ENCODE results near the gene GRAP2. TPM values are rescaled to one million over a fixed set of nuclear protein-coding genes. Genes with fewer than 3 reads are reported as not detected.

Gene GRAP2
- total and polyA plus RNA-seq, 7 experiments from 2014 or later, result 55.2 to 156 (median 128) TPM

GRCh38 chr22:39939830-39940229 lies 38.9 kb downstream of the GRAP2 start:
- ChIA-PET CTCF (interaction anchor here (0.6 to 1.2 kb wide), 7 partner anchors 31 to 372 kb away, joined by 3 to 6 read pairs (median 4); no protein-coding TSS in a partner anchor), POLR2A (interaction anchor here (0.6 to 2.1 kb wide), 13 partner anchors 9 to 372 kb away, joined by 3 to 8 read pairs (median 3); no protein-coding TSS in a partner anchor)
- no peaks in the 10 kb centered on the region for H3K27me3 Mint-ChIP-seq

GRCh38 chr22:39940757-39941305 lies 39.9 kb downstream of the GRAP2 start:
- H3K4me1 Mint-ChIP-seq, result peaks cover 70 to 97% (median 93%) of the 10 kb centered on the region in 7 donors
- Histone ChIP-seq H3K36me3 (ENCODE audit: control insufficient read depth in 2 of 3, insufficient read depth in 3 of 3, low read length in 3 of 3) (no peaks in the 10 kb centered on the region), H3K9me3 (ENCODE audit: control insufficient read depth in 2 of 3, low read length in 3 of 3) (no peaks in the 10 kb centered on the region), H3K4me1 (ENCODE audit: control insufficient read depth in 2 of 2, insufficient read depth in 2 of 2, low read length in 2 of 2) (peaks cover 85 to 96% of the 10 kb centered on the region in 2 donors), H3K27me3 (ENCODE audit: control insufficient read depth in 2 of 2, insufficient read depth in 2 of 2, low read length in 2 of 2) (no peaks in the 10 kb centered on the region), H3K4me3 (ENCODE audit: low read length) (peak overlapping the region; percentile 32), H3K27ac (ENCODE audit: low read depth, low read length) (peak overlapping the region; percentile 79)
- DNase-seq (peak in 7 of 9 donors; percentile 56 to 81 (median 75)), ATAC-seq (peak; percentile 76)
- ChIA-PET POLR2A (no interaction called here), CTCF (interaction anchor here (1.0 to 2.6 kb wide), 2 partner anchors 84 to 102 kb away, joined by 3 to 23 read pairs; no protein-coding TSS in a partner anchor)
- peaks cover 0 to 1% (median 0%) of the 10 kb centered on the region in 11 donors for H3K9me3 Mint-ChIP-seq
- H3K27me3 Mint-ChIP-seq, result no peaks in the 10 kb centered on the region
- peak overlapping the region in 5 of 9 donors; percentile 80 to 99 (median 98) for H3K27ac Mint-ChIP-seq
- H3K36me3 Mint-ChIP-seq, result peaks cover 0 to 23% (median 0%) of the 10 kb centered on the region in 5 donors
- H3K4me3 Mint-ChIP-seq, result peak overlapping the region; percentile 39 to 84 (median 70)
- intact Hi-C loops (cut with micrococcal nuclease), result loop anchor here (1.0 to 10.0 kb wide), 18 partner anchors 10 to 408 kb away; partner anchors contain the start of genes ADSL (in 1 of the 2), GRAP2 (in 1 of the 2) and RPS19BP1 (in 1 of the 2)

More at GRCh38 chr22:39939830-39940229, 38.9 kb downstream of the GRAP2 start:
- H3K4me3 Mint-ChIP-seq, result peak overlapping the region; percentile 47 to 84 (median 70)
- peak overlapping the region in 6 of 9 donors; percentile 43 to 99 (median 97) for H3K27ac Mint-ChIP-seq
- Histone ChIP-seq H3K36me3 (ENCODE audit: control insufficient read depth in 2 of 3, insufficient read depth in 3 of 3, low read length in 3 of 3) (no peaks in the 10 kb centered on the region), H3K27ac (ENCODE audit: low read depth, low read length) (peak overlapping the region; percentile 79), H3K4me1 (ENCODE audit: control insufficient read depth in 2 of 2, insufficient read depth in 2 of 2, low read length in 2 of 2) (peaks cover 87 to 97% of the 10 kb centered on the region in 2 donors), H3K4me3 (ENCODE audit: low read length) (peak overlapping the region; percentile 32), H3K9me3 (ENCODE audit: control insufficient read depth in 2 of 3, low read length in 3 of 3) (no peaks in the 10 kb centered on the region), H3K27me3 (ENCODE audit: control insufficient read depth in 2 of 2, insufficient read depth in 2 of 2, low read length in 2 of 2) (no peaks in the 10 kb centered on the region)
- H3K4me1 Mint-ChIP-seq, result peaks cover 71 to 97% (median 94%) of the 10 kb centered on the region in 7 donors
- peaks cover 0 to 1% (median 0%) of the 10 kb centered on the region in 11 donors for H3K9me3 Mint-ChIP-seq
- intact Hi-C loops (cut with micrococcal nuclease), result loop anchor here (1.0 to 10.0 kb wide), 16 partner anchors 9 to 407 kb away; partner anchors contain the start of genes GRAP2 (in 2 of the 2), ADSL (in 1 of the 2) and RPS19BP1 (in 1 of the 2)
- DNase-seq, result no peak
- peaks cover 0 to 28% (median 0%) of the 10 kb centered on the region in 5 donors for H3K36me3 Mint-ChIP-seq
- ATAC-seq, result no peak

GRCh38 chr22:39941601-39942000 lies 40.7 kb downstream of the GRAP2 start:
- Mint-ChIP-seq H3K4me3 (peak overlapping the region in 4 of 10 donors; percentile 15 to 80 (median 34)), H3K36me3 (peaks cover 0 to 17% (median 0%) of the 10 kb centered on the region in 5 donors), H3K27me3 (no peaks in the 10 kb centered on the region), H3K9me3 (no peaks in the 10 kb centered on the region), H3K4me1 (peaks cover 69 to 97% (median 92%) of the 10 kb centered on the region in 7 donors), H3K27ac (peak overlapping the region in 6 of 9 donors; percentile 67 to 98 (median 94))
- no peak for ATAC-seq
- CTCF ChIA-PET, result interaction anchor here (0.7 to 2.6 kb wide), 9 partner anchors 9 to 407 kb away, joined by 3 to 23 read pairs (median 4); partner anchors contain the start of gene TMA7B
- Histone ChIP-seq H3K27ac (ENCODE audit: low read depth, low read length) (peak overlapping the region; percentile 79), H3K4me1 (ENCODE audit: control insufficient read depth in 2 of 2, insufficient read depth in 2 of 2, low read length in 2 of 2) (peaks cover 85 to 96% of the 10 kb centered on the region in 2 donors), H3K36me3 (ENCODE audit: control insufficient read depth in 2 of 3, insufficient read depth in 3 of 3, low read length in 3 of 3) (no peaks in the 10 kb centered on the region), H3K9me3 (ENCODE audit: control insufficient read depth in 2 of 3, low read length in 3 of 3) (no peaks in the 10 kb centered on the region), H3K4me3 (ENCODE audit: low read length) (no peak overlapping the region), H3K27me3 (ENCODE audit: control insufficient read depth in 2 of 2, insufficient read depth in 2 of 2, low read length in 2 of 2) (no peaks in the 10 kb centered on the region)
- intact Hi-C loops (cut with micrococcal nuclease), result loop anchor here (1.0 to 10.0 kb wide), 14 partner anchors 10 to 409 kb away; partner anchors contain the start of genes ADSL (in 1 of the 2) and RPS19BP1 (in 1 of the 2)
- POLR2A ChIA-PET, result interaction anchor here (1.0 to 2.5 kb wide), 7 partner anchors 9 to 406 kb away, joined by 3 to 18 read pairs (median 5); partner anchors contain the start of gene ADSL
- no peak for DNase-seq

DNA sequence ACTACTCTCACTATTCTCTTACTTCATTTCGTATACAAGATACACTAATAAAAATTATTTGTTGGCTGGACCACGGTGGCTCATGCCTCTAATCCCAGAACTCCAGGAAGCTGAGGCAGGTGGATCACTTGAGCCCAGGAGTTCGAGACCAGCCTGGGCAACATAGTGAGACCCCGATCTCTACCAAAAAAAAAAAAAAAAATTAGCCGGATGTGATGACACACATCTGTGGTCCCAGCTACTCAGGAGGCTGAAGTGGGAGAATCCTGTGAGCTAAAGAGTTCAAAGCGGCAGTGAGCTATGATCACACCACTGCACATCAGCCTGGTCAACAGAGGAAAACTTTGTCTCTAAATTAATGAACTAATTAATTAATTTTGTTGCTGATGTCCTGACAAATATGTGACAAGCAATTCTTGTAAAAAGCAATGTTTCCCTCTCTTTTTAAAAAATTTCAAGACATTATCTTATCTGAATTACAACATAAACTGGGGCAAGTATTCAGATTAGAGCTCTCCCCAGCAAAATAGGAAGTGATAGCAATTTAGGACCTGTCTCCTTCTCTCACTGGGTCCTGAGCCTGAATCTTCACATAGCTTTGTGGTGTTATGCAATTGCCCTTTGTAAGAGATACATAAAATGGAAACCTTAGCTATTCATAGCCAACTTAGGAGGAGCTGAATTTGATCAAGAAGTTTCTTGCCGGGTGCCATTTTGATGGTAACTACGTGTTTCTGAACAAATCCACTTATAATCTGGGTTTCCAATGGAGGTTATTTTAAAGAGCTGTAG lies 41.8 kb downstream of the GRAP2 start:
- Histone ChIP-seq H3K27ac (ENCODE audit: low read depth, low read length) (peak overlapping the region; percentile 79), H3K4me3 (ENCODE audit: low read length) (peak overlapping the region; percentile 14), H3K27me3 (ENCODE audit: control insufficient read depth in 2 of 2, insufficient read depth in 2 of 2, low read length in 2 of 2) (no peaks in the 10 kb centered on the region), H3K36me3 (ENCODE audit: control insufficient read depth in 2 of 3, insufficient read depth in 3 of 3, low read length in 3 of 3) (peaks cover 0 to 6% (median 4%) of the 10 kb centered on the region in 3 experiments), H3K9me3 (ENCODE audit: control insufficient read depth in 2 of 3, low read length in 3 of 3) (no peaks in the 10 kb centered on the region), H3K4me1 (ENCODE audit: control insufficient read depth in 2 of 2, insufficient read depth in 2 of 2, low read length in 2 of 2) (peaks cover 84 to 96% of the 10 kb centered on the region in 2 donors)
- ChIA-PET CTCF (interaction anchor here (0.6 to 2.6 kb wide), 22 partner anchors 8 to 413 kb away, joined by 3 to 23 read pairs (median 4); partner anchors contain the start of gene TMA7B), POLR2A (interaction anchor here (0.6 to 2.5 kb wide), 20 partner anchors 8 to 423 kb away, joined by 3 to 18 read pairs (median 4); partner anchors contain the start of genes ADSL and ATF4)
- peaks cover 69 to 97% (median 92%) of the 10 kb centered on the region in 7 donors for H3K4me1 Mint-ChIP-seq
- peak overlapping the region in 6 of 9 donors; percentile 67 to 98 (median 97) for H3K27ac Mint-ChIP-seq
- no peaks in the 10 kb centered on the region for H3K9me3 Mint-ChIP-seq
- peak overlapping the region; percentile 34 to 86 (median 74) for H3K4me3 Mint-ChIP-seq
- H3K36me3 Mint-ChIP-seq, result peaks cover 0 to 17% (median 9%) of the 10 kb centered on the region in 5 donors
- no peaks in the 10 kb centered on the region for H3K27me3 Mint-ChIP-seq
- ATAC-seq, result no peak
- no peak for DNase-seq
- intact Hi-C loops (cut with micrococcal nuclease), result loop anchor here (5.0 to 10.0 kb wide), 5 partner anchors 108 to 405 kb away; partner anchors contain the start of gene ADSL (in 1 of the 2)

- ATAC-seq, result peak; percentile 39
- Mint-ChIP-seq H3K36me3 (peaks cover 1 to 17% (median 12%) of the 10 kb centered on the region in 5 donors), H3K4me1 (peaks cover 68 to 97% (median 92%) of the 10 kb centered on the region in 7 donors), H3K27ac (peak overlapping the region in 6 of 9 donors; percentile 67 to 98 (median 97)), H3K27me3 (no peaks in the 10 kb centered on the region), H3K4me3 (peak overlapping the region; percentile 53 to 86 (median 78)), H3K9me3 (no peaks in the 10 kb centered on the region)
- no peaks in the 10 kb centered on the region for H3K27me3 ChIP-seq (ENCODE audit: control insufficient read depth in 2 of 2, insufficient read depth in 2 of 2, low read length in 2 of 2)
- ChIA-PET CTCF (interaction anchor here (0.9 to 2.6 kb wide), 15 partner anchors 9 to 414 kb away, joined by 3 to 23 read pairs (median 5); partner anchors contain the start of gene TMA7B), POLR2A (interaction anchor here (0.6 to 2.5 kb wide), 18 partner anchors 8 to 423 kb away, joined by 3 to 18 read pairs (median 4); partner anchors contain the start of genes ADSL and ATF4)
- H3K4me1 ChIP-seq (ENCODE audit: control insufficient read depth in 2 of 2, insufficient read depth in 2 of 2, low read length in 2 of 2), result peaks cover 84 to 97% of the 10 kb centered on the region in 2 donors
- intact Hi-C loops (cut with micrococcal nuclease), result loop anchor here (5.0 to 10.0 kb wide), 5 partner anchors 109 to 404 kb away; partner anchors contain the start of gene ADSL (in 1 of the 2)
- H3K9me3 ChIP-seq (ENCODE audit: control insufficient read depth in 2 of 3, low read length in 3 of 3), result no peaks in the 10 kb centered on the region
- peak overlapping the region; percentile 79 for H3K27ac ChIP-seq (ENCODE audit: low read depth, low read length)
- H3K4me3 ChIP-seq (ENCODE audit: low read length), result peak overlapping the region; percentile 14
- peaks cover 3 to 6% (median 4%) of the 10 kb centered on the region in 3 experiments for H3K36me3 ChIP-seq (ENCODE audit: control insufficient read depth in 2 of 3, insufficient read depth in 3 of 3, low read length in 3 of 3)
- no peak for DNase-seq
These were observed 42.5 kb downstream of the GRAP2 start for GRCh38 chr22:39943337-39943736.

All from naive thymus-derived CD4-positive, alpha-beta T cell (primary cell).